NOMO-1 treated with DMSO at 0.1 percent for 48 hours (cell line): ENCODE data around the gene CAMK2A.

ENCODE experiments used
- DNase-seq: peaks from one replicate; lab custom pipeline; 2025; ENCODE audit not compliant: unreplicated experiment; lab: John Stamatoyannopoulos, UW

Gene CAMK2A

DNA sequence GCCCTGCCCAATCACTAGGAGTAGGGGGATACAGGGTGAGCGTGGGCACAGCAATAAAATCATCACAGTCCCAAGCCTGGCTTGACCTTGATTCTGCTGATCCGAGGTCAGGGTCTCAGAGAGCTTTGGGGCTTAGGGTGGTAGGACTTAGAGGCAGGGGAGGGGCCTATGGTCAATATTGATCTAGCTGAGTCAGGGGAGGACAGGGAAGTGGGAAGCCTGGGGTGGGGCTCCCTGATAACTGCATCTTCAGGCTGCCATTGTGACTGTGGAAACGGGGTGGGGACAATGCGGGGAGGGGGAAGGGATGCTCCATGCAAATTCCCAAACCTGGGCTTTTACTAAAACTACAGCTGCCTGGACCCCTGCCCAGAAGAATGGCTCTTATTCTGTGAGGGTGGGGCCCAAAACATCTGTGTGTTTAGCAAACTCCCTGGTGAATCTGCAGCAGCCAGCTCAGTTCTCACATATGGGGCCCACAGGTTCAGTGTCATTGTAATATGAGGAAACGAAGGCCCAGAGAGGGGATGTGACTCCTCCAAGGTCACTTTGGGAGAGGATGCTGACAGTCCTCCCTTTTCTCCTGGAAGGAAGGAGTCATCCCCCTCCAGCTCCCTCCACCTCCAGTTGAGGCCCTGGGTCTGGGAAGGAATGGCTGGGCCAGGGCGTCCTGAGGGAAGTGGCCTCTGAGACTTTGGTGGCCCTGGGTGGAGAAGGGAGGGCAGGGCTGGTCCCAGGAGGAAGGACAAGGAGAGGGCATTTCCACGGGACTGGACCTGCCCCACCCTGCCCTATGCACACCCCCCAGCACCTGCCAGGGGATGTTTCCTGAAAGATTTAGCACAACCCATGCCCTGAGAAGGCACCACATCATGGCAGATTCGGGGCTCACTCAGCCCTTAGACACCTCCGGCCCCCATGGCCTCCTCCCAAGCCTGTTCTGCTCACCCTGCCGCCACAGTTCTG, 73.3 kb downstream of the CAMK2A start:
- no peak for DNase-seq

DNA sequence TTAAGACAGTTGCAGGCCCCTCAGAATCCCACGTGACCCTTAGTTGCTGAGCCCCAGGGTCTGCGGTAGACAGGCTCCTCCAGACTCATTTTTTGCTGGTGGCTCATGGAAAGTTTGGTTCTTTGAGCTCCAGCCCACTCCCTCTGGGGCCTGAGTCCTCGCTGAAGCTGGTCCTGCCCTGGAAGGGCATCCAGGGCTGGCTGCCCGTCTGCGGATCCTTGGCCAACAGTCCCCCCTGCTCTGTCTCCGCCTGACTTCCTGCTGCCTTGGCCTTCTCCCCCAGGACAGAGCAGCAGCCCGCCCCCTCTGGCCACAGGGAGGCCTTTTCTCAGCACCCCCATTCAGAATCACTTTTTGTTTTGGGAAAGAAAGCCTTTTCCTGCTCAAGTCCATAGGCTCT, 75.3 kb downstream of the CAMK2A start:
- no peak for DNase-seq

DNA sequence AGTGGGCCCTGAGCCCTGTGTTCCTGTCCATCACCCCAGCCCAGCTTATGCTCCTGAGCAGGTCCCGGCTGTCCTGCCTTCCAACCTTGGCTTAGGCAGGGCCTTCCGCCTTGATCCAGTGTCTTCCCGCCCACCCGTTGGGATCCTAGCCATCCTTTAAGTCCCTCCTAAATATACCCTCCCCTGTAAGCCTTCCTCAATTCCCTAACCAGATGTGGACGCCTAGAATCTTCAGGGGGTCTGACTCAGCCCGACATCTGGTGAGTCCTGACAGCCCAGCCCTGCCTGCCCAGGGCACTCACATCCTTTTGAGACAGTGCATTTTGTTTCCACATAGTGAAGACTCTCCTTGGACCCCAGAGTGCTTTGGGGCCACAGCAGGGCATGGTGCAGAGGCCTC, 76.0 kb downstream of the CAMK2A start:
- DNase-seq = no peak

DNA sequence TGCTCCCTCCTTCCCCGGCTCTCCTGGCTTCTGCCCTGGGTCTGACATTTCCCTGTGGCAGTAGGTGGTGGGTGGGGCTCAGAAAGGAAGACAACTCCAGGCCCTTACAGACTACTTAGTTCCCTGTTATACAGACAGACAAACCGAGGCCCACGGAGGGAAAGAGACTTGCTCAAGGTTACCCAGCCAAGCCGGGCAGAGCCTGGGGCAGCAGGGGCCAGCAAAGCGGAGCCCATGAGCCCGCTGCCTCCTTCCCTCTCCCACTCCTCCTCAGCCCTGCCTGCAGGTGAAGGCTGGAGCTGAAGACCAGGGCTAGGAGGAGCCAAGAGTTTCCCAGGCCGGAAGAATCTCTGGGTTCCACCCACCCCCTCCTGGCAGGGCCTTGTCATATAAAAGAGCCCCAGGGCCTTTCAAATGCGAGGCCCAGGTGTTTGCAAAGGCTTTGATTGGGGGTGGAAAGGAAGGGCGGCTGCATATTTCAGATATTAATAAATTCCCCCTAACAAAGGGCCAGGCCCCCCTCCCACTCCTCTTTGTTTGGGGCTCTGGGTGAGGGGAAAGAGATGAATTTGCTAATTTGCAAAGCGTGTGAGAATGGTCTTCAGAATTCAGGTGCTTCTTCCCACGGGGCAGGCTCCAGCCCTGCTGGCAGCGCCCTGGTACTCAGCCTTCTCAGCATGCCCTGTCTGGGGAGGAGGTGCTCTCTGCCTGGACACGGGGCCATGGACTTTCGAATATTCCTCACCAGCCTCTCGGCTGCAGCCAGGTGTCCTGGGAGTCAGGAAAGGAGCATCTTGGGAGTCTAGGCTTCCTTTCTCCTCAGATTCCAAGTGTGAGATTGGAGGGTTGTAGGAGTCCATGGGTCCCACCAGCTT, 78.2 kb downstream of the CAMK2A start:
- DNase-seq = no peak

DNA sequence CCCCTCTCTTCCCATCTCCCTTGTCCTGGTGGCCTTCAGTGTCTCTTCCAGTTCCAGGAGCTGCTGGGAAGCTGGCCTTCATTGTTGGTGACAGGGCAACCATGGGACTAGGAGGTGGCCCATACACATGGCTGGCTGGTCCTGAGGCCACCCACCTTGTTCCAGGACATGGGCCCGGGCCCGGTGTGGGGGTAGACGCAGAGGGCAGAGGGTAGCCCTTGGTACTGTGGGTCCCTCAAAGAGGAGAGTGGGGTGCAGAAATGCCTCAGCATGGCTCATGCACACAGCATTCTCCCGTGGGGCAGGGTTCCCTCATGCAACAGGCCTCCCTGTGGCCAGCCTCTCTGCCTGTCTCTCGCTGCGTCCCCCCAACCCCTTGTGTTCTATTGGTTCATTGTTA, 78.9 kb downstream of the CAMK2A start:
- DNase-seq = no peak

DNA sequence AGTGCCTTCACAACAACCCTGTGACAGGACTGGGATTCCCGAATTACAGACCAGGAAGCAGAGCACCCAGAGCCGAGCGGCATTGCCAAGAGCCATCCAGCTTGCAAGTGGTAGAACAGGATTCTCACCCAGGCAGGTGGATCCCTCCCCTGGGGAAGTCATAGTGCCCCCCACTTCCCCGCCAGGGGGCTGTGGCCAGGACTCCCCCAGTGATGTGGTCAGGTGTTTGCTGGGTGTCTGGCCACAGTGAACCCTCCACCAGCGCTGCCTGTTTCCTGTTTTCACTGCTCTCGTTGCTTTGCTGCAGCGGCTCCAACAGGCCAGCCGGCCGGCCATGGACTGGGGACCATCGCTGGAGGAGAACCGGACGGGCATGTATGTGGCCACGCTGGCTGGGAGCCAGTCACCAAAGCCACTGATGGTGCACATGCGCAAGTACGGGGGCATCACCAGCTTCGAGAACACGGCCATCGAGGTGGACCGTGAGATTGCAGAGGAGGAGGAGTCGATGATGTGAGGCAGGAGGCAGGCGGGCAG, 80.4 kb downstream of the CAMK2A start:
- DNase-seq = peak; percentile 10

DNA sequence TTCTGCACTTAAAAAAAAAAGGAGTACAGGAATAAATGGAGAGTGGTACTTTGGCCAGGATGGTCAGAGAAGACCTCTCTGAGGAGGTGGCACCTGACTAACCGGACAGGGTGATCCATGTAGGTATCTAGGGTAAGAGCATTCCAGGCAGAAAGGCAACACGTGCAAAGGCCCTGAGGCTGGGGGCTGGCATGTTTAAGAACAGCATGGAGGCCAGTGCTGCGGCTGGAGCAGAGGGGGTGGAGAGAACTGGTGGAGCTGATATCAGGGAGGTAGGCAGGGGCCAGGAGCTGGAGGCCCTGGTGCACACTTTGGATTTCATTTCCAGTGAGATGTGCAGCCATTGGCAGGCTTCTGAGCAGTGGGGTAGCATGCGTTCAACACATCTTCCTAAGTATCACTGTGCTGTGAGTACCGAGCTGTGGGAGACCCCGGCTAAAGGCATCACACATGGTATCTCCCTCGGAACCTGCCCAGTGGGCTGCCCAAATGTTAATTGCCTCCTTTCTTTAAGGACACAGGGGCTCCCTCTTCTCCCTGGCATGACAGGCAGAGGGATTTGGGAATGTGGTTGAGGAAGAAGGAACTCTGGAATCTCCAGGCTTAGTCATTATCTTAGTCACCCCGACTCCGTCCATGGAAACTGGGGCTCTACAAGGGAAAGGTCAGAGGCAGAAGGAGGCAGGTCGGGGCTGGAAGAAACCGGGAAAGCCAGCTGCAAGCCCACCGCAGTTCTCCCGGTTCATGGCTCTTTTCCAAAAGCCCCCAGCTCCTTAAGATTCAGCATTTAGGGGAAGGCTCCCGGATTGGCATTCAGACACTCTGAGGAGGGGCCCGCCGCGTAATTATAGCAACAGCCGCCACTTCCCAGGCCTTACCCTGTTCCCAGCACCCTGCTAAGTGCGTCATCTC, 81.1 kb downstream of the CAMK2A start:
- no peak for DNase-seq

DNA sequence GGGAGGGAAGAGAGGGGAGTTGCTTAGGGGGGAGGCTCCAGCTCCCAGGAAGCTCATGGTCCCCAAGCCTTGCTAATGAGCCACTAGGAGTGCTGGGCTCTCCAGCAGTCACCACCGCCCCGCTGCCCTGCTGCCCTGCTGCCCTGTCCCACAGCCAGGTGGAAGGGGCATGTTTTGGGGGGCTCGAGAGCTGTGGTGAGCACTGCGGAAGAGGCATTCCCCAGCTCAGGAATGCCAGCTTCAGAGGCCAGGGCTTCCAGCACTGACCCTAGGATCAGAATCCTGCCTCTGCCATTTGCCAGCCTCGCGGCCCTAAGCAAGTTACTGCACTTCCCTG, 82.8 kb downstream of the CAMK2A start:
- DNase-seq = no peak

DNA sequence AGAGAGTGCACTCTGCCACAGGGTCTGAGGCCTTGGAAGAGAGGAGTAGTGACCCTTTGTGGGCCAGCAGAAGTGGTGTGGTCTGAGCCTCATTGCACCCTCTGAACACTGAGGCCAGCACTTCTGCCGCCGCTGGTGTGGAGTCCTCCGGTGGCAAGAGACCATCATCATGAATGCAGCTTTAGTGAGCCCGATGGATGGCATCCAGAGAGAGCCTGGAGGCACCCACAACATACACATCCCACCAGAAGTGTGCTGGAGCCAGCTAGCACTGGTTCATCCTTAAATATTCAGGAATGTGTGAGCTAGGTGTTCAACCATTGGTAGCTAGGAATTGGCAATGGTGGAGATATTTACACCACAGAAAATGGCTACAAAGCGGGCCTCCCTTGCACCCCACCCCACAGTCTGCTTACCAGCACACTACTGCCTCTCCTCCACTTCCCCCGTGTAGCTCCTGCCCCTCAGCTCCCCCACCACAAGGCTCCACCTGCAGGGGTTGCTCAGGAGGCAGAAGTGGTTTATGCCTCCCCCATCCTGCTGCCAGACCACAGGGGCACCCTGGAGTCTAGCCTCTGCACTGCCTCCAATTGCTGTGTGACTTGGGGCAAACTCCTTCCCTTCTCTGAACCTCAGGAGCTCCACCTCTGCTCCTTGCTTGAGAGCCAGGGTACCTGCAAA, 83.3 kb downstream of the CAMK2A start:
- DNase-seq = no peak

DNA sequence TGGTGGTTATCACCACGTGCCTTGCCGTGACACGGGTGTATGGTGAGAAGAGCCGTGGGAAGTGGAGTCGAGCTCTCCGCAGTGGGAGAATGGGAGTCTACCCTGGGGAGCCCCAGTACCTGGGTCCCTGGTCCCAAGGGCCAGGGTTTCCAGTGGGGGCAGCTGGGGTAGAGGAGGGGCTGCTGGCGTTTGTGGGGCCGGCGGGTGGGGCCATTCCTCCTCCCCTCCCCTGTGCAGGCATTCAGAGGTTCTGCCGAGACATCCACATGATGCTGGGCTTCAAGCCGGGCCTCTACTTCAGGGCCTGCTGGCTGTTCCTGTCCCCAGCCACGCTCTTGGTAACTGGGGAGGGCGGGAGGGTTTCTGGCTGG, 85.0 kb downstream of the CAMK2A start:
- DNase-seq = no peak

DNA sequence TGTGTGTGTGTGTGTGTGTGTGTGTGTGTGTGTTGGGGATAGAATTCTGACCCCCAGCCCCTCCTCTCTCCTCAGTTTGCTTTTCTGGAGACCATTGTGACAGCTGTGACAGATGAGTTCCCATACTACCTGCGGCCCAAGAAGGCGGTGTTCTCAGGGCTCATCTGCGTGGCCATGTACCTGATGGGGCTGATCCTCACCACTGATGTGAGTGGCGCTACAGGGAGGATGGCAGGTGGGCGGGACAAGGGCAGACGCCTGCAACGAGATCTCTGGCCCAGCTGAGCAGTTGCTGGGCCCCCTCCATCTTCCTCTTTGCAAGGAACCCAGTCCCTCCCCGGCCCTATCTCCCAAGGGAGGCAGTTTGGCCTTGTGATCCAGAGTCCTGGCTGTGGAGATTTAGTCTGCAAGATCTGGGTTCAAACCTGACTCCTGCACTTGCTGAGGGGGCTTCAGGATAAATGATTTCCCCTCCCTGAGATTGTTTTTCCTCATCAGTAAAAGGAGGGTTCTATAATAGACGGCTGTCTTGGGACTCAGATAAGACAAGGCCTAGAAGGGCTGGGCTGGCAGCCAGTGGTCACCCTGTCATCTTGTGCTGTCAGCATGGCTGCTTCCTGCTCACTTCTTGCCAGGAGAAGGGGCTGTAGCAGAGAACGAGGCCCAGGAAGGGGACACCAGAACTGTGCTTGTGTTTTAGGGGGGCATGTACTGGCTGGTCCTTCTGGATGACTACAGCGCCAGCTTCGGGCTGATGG, 85.6 kb downstream of the CAMK2A start:
- DNase-seq = no peak

DNA sequence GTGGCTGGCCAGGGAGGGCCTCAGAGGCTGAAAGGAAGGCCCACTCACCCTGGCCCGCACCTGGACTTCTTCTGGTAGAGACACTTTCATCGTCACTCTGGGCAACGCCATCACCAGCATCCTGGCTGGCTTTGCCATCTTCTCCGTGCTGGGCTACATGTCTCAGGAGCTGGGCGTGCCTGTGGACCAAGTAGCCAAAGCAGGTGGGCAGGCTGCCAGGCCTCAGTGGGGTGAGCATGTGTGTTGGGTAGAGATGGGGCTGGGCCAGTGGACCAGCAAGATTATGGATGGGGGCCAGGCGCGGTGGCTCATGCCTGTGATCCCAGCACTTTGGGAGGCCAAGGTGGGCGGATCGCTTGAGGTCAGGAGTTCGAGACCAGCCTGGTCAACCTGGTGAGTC, 87.1 kb downstream of the CAMK2A start:
- no peak for DNase-seq

DNA sequence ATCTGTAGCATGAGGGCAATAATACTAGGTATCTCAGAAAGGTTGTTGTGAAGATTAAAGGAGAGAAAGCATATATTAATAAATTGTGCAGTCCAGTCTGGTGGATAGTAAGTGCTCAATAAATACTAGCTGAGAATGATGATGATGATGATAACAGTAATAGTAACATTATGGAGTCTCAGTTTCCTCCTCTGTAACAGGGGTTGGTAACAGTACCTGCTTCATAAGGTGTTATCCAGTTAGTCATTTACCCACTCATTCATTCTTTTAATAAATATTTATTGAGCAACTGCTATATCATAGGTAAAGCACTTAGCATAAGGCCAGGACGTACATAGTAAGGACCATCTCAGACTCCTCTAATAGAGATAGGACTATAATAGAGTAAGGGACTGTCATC, 92.1 kb downstream of the CAMK2A start:
- no peak for DNase-seq

DNA sequence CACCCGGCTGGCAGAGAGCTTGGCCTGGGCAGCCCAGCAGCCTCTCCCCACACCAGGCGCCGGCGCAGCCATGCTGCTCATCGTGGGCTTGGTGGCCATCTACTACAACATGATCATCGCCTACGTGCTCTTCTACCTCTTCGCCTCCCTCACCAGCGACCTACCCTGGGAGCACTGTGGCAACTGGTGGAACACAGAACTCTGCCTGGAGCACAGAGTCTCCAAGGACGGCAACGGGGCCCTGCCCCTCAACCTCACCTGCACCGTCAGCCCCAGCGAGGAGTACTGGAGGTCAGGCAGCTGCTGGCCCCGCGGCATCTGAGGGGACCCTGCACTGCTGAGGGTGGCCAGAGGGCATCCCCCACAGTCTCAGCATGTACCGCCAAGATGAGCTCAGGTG, 92.6 kb downstream of the CAMK2A start:
- DNase-seq = no peak

DNA sequence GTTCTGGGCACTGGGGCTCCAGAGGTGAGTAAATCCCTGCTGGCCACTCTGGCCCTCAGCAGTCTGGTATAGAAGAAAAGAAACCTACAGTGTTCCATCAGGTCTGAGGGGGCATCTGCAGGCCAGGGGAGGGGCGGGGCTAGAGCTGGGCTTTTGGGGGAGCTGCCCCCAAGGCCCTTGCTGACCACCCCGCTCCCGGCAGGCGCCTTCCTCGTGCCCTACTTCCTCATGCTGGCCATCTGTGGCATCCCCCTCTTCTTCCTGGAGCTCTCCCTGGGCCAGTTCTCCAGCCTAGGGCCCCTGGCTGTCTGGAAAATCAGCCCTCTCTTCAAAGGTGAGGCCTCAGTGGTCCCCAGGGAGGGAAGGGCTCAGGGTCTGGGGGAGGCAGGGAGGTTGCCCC, 93.1 kb downstream of the CAMK2A start:
- DNase-seq = no peak

DNA sequence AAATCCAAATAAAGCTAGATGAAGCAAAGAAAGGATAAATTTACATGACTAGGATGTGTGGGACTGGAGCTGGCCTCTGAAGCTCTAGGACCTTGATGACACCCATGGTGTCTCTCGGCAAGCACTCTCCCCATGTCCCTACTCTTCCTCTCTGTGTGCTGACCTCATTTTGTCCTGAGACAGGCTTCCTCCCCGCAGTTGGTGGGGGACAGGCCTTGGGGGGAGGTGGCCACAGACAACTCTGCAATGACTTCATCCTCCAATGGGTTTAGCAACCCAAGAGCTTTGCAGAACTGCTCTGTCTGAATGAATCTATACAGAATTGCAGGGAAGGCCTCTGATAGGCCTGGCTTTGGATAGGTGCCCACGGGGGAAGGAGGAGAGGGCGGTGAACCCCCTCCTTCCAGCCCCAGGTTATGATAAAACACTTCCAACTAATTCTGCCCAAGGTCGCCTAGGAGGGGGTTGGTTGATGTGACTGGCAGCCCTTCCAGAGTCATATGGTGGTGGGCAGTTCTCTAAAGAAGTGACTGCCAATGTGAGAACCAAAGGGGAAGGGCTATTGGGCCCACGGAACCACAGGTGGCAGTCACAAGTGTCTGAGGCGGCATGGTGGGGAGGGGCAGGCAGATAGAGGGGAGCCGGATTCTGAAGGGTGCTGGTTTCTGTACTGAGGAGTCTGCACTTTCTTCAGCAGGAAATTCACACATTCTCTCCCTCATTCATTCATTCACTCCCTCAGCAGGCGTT, 93.7 kb downstream of the CAMK2A start:
- no peak for DNase-seq

DNA sequence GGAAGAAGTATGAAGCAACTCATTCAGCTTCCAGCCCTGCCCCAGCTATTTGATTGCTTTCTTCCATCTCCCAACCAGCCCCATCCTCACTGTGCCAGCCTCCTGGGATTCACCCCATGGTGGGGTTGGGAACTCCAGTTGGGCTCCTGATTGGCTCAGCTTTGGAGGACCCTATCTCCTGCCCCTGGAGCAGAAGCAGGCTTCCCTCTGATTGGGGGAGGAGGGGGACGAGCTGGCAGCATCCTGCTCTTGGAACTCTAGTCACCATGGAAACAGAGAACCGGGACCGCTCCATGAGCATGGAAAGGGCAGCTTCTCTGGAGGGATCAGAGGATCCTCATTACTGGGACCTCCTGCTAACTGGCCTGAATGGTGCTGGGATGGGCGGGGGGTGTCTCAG, 97.1 kb downstream of the CAMK2A start:
- DNase-seq = no peak

DNA sequence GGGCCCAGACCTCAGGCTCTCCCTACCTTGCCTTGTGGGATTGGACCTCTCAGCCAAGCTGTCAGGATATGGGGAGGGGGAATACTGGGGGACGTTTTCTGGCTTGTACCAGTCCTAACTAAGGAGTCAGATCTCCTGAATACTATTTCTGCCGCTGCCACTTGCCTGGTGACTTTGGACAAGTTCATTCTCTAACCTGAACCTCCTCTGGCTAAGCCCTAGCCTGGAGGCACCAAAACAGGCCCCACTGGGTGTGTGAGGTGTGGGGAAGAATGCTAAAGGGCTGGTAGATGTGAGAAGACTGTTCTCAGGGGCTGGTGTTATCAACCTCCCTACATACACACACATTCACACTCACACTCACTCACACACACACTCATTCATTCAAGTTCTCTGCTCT, 98.6 kb downstream of the CAMK2A start:
- DNase-seq = no peak

DNA sequence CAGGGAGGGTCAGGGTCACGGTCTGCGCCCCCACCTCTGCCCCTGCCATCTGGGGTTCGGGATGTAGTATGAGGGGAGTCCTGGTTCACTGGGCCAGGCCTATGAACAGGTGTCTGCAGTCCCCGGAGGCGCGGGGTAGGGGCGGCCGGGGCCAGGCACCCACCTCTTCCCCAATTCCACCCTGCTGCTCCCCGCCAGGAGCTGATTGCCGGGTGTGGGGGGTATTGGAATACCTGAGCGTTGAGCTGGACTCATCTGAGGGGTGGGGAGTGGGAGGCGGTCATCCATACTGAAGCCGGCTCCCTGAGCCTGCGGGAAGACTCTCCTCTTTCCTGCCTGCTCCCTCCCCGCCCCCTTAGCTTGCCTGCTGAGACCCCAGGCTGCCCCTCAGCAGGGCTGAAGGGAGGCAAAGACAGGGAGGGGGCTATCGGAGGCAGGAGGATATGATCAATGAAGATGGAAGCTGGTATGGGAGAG, 99.0 kb downstream of the CAMK2A start:
- DNase-seq = no peak
